ENCODE results near the gene HRG.
"Not testable (repeated sequence)": the region's sequence is repeated elsewhere in the genome, so short reads cannot be mapped to it uniquely, and the experiment has no call there.

HRG gene

DNA sequence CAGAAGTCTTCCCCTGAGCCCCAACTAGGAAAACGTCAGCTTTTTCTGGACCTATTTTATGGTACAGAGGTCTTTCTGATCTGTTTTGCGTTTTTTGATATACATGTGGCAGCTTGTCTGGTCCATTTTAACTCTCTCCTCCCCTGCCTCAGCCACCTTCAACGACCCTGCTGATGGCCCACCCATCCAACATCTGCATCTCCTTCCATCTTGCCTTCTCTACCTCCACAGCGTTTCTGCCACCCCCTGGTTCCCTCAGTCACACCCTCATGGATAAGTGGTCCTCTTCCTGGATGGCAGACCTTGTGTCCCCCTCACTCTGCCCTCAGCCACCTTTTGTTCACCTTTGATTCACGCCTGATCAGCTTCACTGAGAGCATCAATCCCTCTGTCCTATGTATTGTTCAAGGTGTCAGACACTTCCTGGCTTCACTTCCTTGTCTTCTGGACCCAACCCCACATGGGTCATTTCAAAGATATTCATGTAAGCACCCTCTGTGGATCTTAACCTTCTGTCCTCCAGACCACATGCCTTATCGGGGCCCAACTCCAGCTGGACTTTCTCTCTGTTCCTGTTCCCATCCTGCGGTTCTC, 39.5 kb upstream of the HRG start:
- H3K4me1 ChIP-seq (ENCODE audit: insufficient read depth, low read length): no peaks in the 10 kb centered on the region
- H3K9me3 ChIP-seq (ENCODE audit: low read length): no peaks in the 10 kb centered on the region
- no peak overlapping the region for H3K27ac ChIP-seq (ENCODE audit: low read depth, low read length)
- no peak overlapping the region for H3K4me3 ChIP-seq (ENCODE audit: low read depth in 1 of 2, low read length in 2 of 2)
- H3K27me3 ChIP-seq (ENCODE audit: control insufficient read depth in 1 of 2, insufficient read depth in 2 of 2, low read length in 2 of 2): no peaks in the 10 kb centered on the region
- no peaks in the 10 kb centered on the region for H3K36me3 ChIP-seq (ENCODE audit: insufficient read depth, low read length)
- H3K9ac ChIP-seq (ENCODE audit: low read length): no peak overlapping the region

DNA sequence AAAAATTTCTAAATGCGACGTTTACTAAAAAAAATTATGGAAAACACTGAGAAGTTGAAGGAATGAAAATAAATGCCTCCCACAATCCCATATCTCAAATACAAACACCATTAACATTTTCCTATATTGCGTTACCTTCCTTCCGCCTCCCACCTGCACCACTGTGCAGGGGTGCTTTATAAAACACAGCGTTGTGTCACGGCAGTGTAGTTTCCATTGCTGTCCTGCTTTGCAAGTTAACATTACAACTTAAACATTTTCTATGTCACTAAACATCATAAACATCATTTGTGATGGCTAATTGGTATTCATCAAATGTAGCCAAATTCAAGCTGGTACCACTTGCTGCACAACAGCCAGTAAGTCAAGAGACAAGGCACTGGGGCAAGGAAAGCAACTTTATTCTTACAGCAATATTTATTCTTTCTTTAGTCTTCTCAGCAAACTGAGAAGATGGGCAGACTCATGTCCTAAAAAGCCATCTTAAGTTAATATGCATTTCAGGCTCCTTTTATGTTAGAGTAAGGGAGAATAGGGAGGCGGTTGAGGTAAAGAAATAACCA, 37.9 kb upstream of the HRG start:
- Histone ChIP-seq H3K9ac (ENCODE audit: low read length) (no peak overlapping the region), H3K4me3 (ENCODE audit: low read depth in 1 of 2, low read length in 2 of 2) (no peak overlapping the region), H3K9me3 (ENCODE audit: low read length) (no peaks in the 10 kb centered on the region), H3K27me3 (ENCODE audit: control insufficient read depth in 1 of 2, insufficient read depth in 2 of 2, low read length in 2 of 2) (no peaks in the 10 kb centered on the region), H3K4me1 (ENCODE audit: insufficient read depth, low read length) (no peaks in the 10 kb centered on the region), H3K27ac (ENCODE audit: low read depth, low read length) (no peak overlapping the region), H3K36me3 (ENCODE audit: insufficient read depth, low read length) (no peaks in the 10 kb centered on the region)

DNA sequence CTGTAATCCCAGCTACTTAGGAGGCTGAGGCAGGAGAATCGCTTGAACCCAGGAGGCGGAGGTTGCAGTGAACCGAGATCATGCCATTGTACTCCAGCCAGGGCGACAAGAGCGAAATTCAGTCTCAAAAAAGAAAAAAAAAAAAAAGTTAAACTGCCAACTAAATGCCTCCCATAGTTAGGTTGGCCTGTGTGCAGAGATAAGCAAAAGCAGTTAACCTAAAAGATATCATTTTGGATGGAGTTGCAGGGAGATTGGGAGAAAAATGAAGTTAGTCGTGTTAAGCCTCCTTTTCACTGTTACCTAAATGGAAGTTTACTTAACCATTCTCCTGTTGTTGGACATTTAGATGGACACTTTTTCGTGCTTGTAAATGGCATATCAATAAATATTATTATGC, 37.1 kb upstream of the HRG start:
- H3K27ac ChIP-seq (ENCODE audit: low read depth, low read length): no peak overlapping the region
- H3K27me3 ChIP-seq (ENCODE audit: control insufficient read depth in 1 of 2, insufficient read depth in 2 of 2, low read length in 2 of 2): no peaks in the 10 kb centered on the region
- no peak overlapping the region for H3K4me3 ChIP-seq (ENCODE audit: low read depth in 1 of 2, low read length in 2 of 2)
- no peaks in the 10 kb centered on the region for H3K9me3 ChIP-seq (ENCODE audit: low read length)
- no peak overlapping the region for H3K9ac ChIP-seq (ENCODE audit: low read length)
- H3K36me3 ChIP-seq (ENCODE audit: insufficient read depth, low read length): no peaks in the 10 kb centered on the region
- H3K4me1 ChIP-seq (ENCODE audit: insufficient read depth, low read length): no peaks in the 10 kb centered on the region

DNA sequence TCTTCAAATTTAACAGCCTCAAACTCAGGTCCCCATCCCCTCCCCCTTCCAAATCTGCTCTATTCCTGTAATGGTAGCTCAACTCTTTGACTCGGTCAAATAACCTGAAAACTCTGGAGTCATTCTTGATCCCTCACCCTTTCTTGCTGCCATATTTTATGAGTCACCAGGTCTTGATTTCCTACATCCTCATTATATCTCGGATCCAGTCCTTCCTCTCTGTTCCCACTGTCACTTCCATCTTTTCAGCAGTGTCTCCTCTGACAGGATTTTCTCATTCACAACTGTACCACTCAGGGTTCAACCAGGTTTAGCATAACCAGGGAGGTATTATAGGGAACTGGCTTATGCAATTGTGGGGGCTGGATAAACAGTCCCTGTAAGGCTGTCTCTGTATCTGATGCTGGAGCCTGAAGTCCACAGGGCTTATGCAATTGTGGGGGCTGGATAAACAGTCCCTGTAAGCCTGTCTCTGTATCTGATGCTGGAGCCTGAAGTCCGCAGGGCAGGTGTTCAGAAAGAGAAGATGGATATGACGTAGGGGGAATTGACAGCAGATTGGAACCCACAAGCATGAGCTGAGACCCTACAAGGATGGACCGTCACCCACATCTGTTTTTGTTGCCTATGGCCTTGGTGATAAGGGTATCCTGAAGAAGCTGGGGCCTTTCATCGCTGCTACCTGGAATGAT, 34.7 kb upstream of the HRG start:
- H3K4me3 ChIP-seq (ENCODE audit: low read depth in 1 of 2, low read length in 2 of 2): no peak overlapping the region
- H3K27ac ChIP-seq (ENCODE audit: low read depth, low read length): no peak overlapping the region
- H3K4me1 ChIP-seq (ENCODE audit: insufficient read depth, low read length): no peaks in the 10 kb centered on the region
- no peaks in the 10 kb centered on the region for H3K9me3 ChIP-seq (ENCODE audit: low read length)
- H3K36me3 ChIP-seq (ENCODE audit: insufficient read depth, low read length): no peaks in the 10 kb centered on the region
- H3K9ac ChIP-seq (ENCODE audit: low read length): no peak overlapping the region
- no peaks in the 10 kb centered on the region for H3K27me3 ChIP-seq (ENCODE audit: control insufficient read depth in 1 of 2, insufficient read depth in 2 of 2, low read length in 2 of 2)

DNA sequence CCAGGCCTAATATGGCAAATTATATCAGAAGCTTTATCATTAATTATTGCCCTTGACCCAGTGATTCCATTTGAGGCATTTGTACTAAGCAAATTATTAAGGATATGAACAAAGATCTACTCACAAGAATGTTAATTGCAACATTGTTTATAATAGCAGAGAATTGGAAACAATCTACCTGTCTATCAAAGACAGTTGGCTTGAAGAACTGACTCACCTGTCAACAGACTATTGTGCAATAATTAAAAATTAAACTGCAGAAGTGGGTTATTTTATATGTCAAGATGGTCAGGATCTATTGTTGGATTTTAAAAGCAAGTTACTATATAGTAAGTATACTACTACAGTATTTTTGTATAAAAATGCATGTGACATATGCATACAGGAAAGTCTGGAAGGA, 32.3 kb upstream of the HRG start:
- H3K9ac ChIP-seq (ENCODE audit: low read length): no peak overlapping the region
- no peak overlapping the region for H3K27ac ChIP-seq (ENCODE audit: low read depth, low read length)
- H3K4me3 ChIP-seq (ENCODE audit: low read depth in 1 of 2, low read length in 2 of 2): no peak overlapping the region
- H3K4me1 ChIP-seq (ENCODE audit: insufficient read depth, low read length): no peaks in the 10 kb centered on the region
- H3K9me3 ChIP-seq (ENCODE audit: low read length): no peaks in the 10 kb centered on the region
- no peaks in the 10 kb centered on the region for H3K27me3 ChIP-seq (ENCODE audit: control insufficient read depth in 1 of 2, insufficient read depth in 2 of 2, low read length in 2 of 2)
- no peaks in the 10 kb centered on the region for H3K36me3 ChIP-seq (ENCODE audit: insufficient read depth, low read length)

DNA sequence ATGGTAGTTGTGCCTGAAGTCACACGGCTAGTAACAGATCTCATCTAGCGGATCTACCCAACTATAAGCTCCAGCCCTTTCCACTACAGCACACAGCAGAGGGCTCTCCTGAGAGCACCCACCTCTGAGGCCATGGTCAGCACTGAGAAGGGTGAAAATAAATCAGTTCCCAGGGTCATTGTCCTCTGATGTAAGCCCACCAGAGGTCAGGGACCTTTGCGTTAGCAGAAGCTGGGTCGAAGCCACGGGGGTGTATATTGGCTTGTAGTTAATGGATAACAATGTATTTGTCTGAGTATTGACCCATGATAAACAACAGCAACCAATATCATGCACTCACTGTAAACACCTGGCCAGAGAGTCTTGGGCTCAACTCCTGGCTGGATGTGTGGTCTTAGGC, 31.6 kb upstream of the HRG start:
- not testable (repeated sequence) for H3K9ac ChIP-seq (ENCODE audit: low read length); H3K4me1 ChIP-seq (ENCODE audit: insufficient read depth, low read length); H3K36me3 ChIP-seq (ENCODE audit: insufficient read depth, low read length); H3K4me3 ChIP-seq (ENCODE audit: low read depth in 1 of 2, low read length in 2 of 2); H3K27ac ChIP-seq (ENCODE audit: low read depth, low read length); H3K9me3 ChIP-seq (ENCODE audit: low read length); H3K27me3 ChIP-seq (ENCODE audit: control insufficient read depth in 1 of 2, insufficient read depth in 2 of 2, low read length in 2 of 2)

DNA sequence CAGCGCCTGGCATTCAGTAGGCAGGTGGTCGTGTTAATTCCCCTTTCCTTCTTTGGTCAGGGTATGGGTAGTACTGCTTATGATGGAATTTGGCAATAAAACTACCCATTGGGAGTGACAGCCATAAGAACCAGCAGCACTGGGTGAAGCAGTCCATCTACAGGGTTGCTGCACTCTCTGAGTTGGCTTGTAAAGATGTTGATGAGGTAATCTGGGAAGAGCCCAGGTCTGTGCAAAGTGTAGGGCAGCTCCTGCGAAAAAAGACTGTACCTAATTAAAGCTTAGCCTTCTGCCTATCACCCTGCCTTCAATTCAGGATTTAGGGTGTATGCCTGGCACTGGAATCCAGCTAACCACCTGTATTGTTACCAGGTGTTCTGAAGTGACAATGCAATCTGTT, 30.3 kb upstream of the HRG start:
- Histone ChIP-seq H3K27ac (ENCODE audit: low read depth, low read length) (no peak overlapping the region), H3K9ac (ENCODE audit: low read length) (no peak overlapping the region), H3K9me3 (ENCODE audit: low read length) (no peaks in the 10 kb centered on the region)

DNA sequence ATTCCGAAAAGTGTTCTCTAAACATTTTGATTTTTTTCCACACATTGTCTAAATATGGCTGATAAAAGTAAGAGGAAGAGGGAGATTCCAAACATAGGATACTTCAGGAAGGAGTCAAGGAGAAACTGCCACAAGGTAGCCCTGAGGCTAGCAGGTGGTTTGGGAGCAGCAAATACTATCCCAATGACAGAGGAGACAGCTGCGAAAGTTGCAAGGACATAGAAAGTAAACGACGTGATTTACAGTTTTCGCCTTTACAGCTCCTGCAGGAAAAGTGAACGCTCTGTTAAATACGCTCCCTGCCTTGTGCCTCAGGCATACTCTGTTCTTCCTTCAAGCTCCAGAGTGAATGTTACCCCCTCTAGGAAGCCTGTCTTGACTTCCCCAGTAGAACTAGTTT, 29.3 kb upstream of the HRG start:
- no peaks in the 10 kb centered on the region for H3K36me3 ChIP-seq (ENCODE audit: insufficient read depth, low read length)
- no peak overlapping the region for H3K9ac ChIP-seq (ENCODE audit: low read length)
- H3K4me3 ChIP-seq (ENCODE audit: low read depth in 1 of 2, low read length in 2 of 2): no peak overlapping the region
- H3K9me3 ChIP-seq (ENCODE audit: low read length): no peaks in the 10 kb centered on the region
- no peak overlapping the region for H3K27ac ChIP-seq (ENCODE audit: low read depth, low read length)
- no peaks in the 10 kb centered on the region for H3K27me3 ChIP-seq (ENCODE audit: control insufficient read depth in 1 of 2, insufficient read depth in 2 of 2, low read length in 2 of 2)
- H3K4me1 ChIP-seq (ENCODE audit: insufficient read depth, low read length): no peaks in the 10 kb centered on the region

More for the DNA sequence above, 30.3 kb upstream of the HRG start:
- H3K27me3 ChIP-seq (ENCODE audit: control insufficient read depth in 1 of 2, insufficient read depth in 2 of 2, low read length in 2 of 2): no peaks in the 10 kb centered on the region
- H3K4me3 ChIP-seq (ENCODE audit: low read depth in 1 of 2, low read length in 2 of 2): no peak overlapping the region
- H3K4me1 ChIP-seq (ENCODE audit: insufficient read depth, low read length): no peaks in the 10 kb centered on the region
- no peaks in the 10 kb centered on the region for H3K36me3 ChIP-seq (ENCODE audit: insufficient read depth, low read length)

DNA sequence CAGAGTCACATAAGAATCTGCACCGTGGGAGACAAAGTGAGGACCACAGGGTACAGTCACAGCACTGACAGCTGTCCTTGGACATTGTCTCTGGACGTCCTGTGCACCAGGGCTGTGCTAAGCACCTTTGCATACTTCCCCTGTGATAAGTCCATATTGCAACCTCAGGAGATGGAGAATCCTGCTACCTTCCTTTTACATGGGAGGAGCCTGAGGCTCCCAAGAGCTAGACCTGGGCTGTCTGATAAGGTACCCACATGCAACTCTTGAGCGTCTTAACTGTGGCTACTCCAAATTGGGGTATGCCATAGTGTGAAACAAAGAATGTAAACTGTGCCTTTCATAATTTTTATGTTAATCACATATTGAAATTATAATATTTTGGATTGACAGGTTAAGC, 28.1 kb upstream of the HRG start:
- H3K4me1 ChIP-seq (ENCODE audit: insufficient read depth, low read length): no peaks in the 10 kb centered on the region
- H3K36me3 ChIP-seq (ENCODE audit: insufficient read depth, low read length): no peaks in the 10 kb centered on the region
- H3K27ac ChIP-seq (ENCODE audit: low read depth, low read length): no peak overlapping the region
- no peaks in the 10 kb centered on the region for H3K27me3 ChIP-seq (ENCODE audit: control insufficient read depth in 1 of 2, insufficient read depth in 2 of 2, low read length in 2 of 2)
- H3K9ac ChIP-seq (ENCODE audit: low read length): no peak overlapping the region
- H3K9me3 ChIP-seq (ENCODE audit: low read length): no peaks in the 10 kb centered on the region
- no peak overlapping the region for H3K4me3 ChIP-seq (ENCODE audit: low read depth in 1 of 2, low read length in 2 of 2)

DNA sequence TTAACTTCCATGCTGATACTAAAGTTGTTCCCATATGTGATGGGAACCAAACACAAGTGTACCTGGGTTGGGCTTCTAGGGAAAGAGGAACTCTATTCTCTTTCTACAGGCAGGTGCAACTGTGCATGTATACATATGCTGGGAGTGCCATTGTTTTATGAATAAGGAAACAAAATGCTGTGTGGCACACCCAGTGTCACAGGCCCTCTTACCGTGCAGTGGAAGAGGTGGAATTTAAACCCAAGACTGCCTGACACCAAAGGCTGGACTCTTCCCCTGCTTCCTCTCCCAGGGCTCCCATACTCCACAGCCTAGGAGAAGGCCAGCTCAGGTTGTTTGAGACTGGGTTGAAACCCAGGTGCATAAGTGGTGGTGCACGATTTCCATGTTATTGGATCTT, 27.6 kb upstream of the HRG start:
- H3K9me3 ChIP-seq (ENCODE audit: low read length): no peaks in the 10 kb centered on the region
- H3K36me3 ChIP-seq (ENCODE audit: insufficient read depth, low read length): no peaks in the 10 kb centered on the region
- H3K27ac ChIP-seq (ENCODE audit: low read depth, low read length): no peak overlapping the region
- H3K9ac ChIP-seq (ENCODE audit: low read length): no peak overlapping the region
- no peaks in the 10 kb centered on the region for H3K4me1 ChIP-seq (ENCODE audit: insufficient read depth, low read length)
- H3K4me3 ChIP-seq (ENCODE audit: low read depth in 1 of 2, low read length in 2 of 2): no peak overlapping the region
- no peaks in the 10 kb centered on the region for H3K27me3 ChIP-seq (ENCODE audit: control insufficient read depth in 1 of 2, insufficient read depth in 2 of 2, low read length in 2 of 2)

DNA sequence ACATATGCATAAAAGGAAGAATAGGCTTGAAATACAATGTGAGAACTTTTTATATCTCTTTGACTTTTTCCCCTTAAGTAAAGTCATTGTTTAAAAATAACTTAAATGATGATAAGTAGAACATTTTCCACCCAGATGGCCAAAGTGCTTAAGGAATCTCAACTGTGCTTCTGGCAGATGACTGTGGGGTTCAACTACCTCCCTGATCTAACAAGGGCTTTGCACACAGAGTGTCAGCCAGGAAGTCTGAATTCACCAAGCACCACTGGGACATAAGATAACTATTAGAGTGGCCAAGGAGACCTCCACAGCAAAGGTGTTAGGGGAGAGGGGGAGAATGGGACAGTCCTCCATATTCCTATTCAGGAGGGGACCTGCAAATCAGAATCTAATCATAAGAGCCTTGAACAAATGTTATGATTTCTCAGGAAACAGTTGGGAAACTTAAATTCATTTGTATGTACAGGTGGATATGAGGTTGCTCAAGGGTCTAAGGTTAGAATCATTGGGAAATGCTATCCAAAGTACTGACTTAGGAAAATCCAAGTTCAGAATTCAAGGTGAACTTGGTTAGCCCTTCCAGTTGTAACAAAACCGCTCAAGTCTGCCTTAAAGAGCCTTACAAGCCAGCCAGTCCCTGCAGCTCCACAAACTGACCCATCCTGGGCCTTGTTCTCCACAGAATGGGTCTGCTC, 25.9 kb upstream of the HRG start, which contains the start of gene FETUB:
Gene FETUB, plus strand, starts transcription at position 622 of the 695 bp plus-strand sequence. Its CDS starts 62 bp downstream, at position 684.
- Histone ChIP-seq H3K9me3 (ENCODE audit: low read length) (no peaks in the 10 kb centered on the region), H3K36me3 (ENCODE audit: insufficient read depth, low read length) (no peaks in the 10 kb centered on the region), H3K27me3 (ENCODE audit: control insufficient read depth in 1 of 2, insufficient read depth in 2 of 2, low read length in 2 of 2) (no peaks in the 10 kb centered on the region), H3K4me3 (ENCODE audit: low read depth in 1 of 2, low read length in 2 of 2) (no peak within 1 kb of the TSS), H3K27ac (ENCODE audit: low read depth, low read length) (no peak within 1 kb of the TSS), H3K4me1 (ENCODE audit: insufficient read depth, low read length) (no peaks in the 10 kb centered on the region), H3K9ac (ENCODE audit: low read length) (no peak within 1 kb of the TSS)

Measured in muscle layer of colon (tissue), 2 donors.